Activated CD8-positive, alpha-beta memory T cell treated with anti-CD3 and anti-CD28 coated beads, Interleukin-2, amount 50 U/mL, for 24 hours (primary cell): Measurements from ENCODE around the gene AKT3.
"Not testable (repeated sequence)": the region's sequence is repeated elsewhere in the genome, so short reads cannot be mapped to it uniquely, and the experiment has no call there.

Experiments
- DNase-seq: peaks from one replicate; pipeline ENCODE4 v3.0.0-alpha.2; 2020; ENCODE audit errors: extremely low read depth

Gene AKT3

GRCh38 chr1:243850202-243850451 lies at the start of gene AKT3:
Gene AKT3, minus strand, starts transcription at chr1:243850243. Its CDS starts 7,073 bp downstream, at chr1:243843170.
- DNase-seq = no peak

- no peak for DNase-seq
These were observed 48.2 kb upstream of the AKT3 start for GRCh38 chr1:243898278-243898677.

- no peak for DNase-seq
These were observed 46.3 kb upstream of the AKT3 start for GRCh38 chr1:243896313-243896712.

GRCh38 chr1:243892456-243892855 lies 42.4 kb upstream of the AKT3 start:
- DNase-seq = no peak

GRCh38 chr1:243890576-243890975 lies 40.5 kb upstream of the AKT3 start:
- no peak for DNase-seq

GRCh38 chr1:243885806-243886205 lies 35.8 kb upstream of the AKT3 start:
- no peak for DNase-seq

- DNase-seq = no peak
These were observed 34.6 kb upstream of the AKT3 start for GRCh38 chr1:243884603-243885002.

- DNase-seq = no peak
These were observed 33.5 kb upstream of the AKT3 start for GRCh38 chr1:243883551-243883950.

- no peak for DNase-seq
These were observed 32.2 kb upstream of the AKT3 start for GRCh38 chr1:243882276-243882675.

- DNase-seq = not testable (repeated sequence)
These were observed 27.0 kb upstream of the AKT3 start for GRCh38 chr1:243877058-243877457.

- DNase-seq = no peak
These were observed 5.7 kb upstream of the AKT3 start for GRCh38 chr1:243855616-243856318.

- DNase-seq = no peak
These were observed 1.7 kb upstream of the AKT3 start for GRCh38 chr1:243851765-243852164.

- DNase-seq = no peak
These were observed 1.3 kb upstream of the AKT3 start for GRCh38 chr1:243851257-243851756.

- peak; percentile 46 for DNase-seq
These were observed 611 bp upstream of the AKT3 start for GRCh38 chr1:243850452-243851256.

GRCh38 chr1:243849421-243850201 lies 432 bp downstream of the AKT3 start:
- DNase-seq = no peak

GRCh38 chr1:243848858-243849420 lies 1.1 kb downstream of the AKT3 start:
- no peak for DNase-seq

GRCh38 chr1:243848165-243848857 lies 1.7 kb downstream of the AKT3 start:
- no peak for DNase-seq

GRCh38 chr1:243846761-243847160 lies 3.3 kb downstream of the AKT3 start:
- DNase-seq = no peak

GRCh38 chr1:243845888-243846287 lies 4.2 kb downstream of the AKT3 start:
- no peak for DNase-seq

GRCh38 chr1:243844186-243844585 lies 5.9 kb downstream of the AKT3 start:
- DNase-seq = no peak

GRCh38 chr1:243842978-243843511 lies 7.0 kb downstream of the AKT3 start:
- no peak for DNase-seq
